ENCODE data around the gene VPS35. TPM values are rescaled to one million over a fixed set of nuclear protein-coding genes. Genes with fewer than 3 reads are reported as not detected.

VPS35 gene
- total and polyA plus RNA-seq, 2 of the 13 experiments (the other 11 are each of a cell fraction or from before 2014, with no cell fraction given), result 30.7 to 136 TPM

GRCh38 chr16:46732561-46732960, 43.6 kb upstream of the VPS35 start:
- no peaks in the 10 kb centered on the region for H3K79me2 ChIP-seq (ENCODE audit: insufficient read depth, low read length)

GRCh38 chr16:46731691-46732555, 42.9 kb upstream of the VPS35 start:
- H3K27ac ChIP-seq (ENCODE audit: extremely low read length, insufficient read depth, low read length), result no peak overlapping the region
- H3K27me3 ChIP-seq (ENCODE audit: control insufficient read depth in 1 of 2, insufficient read depth in 2 of 2, low read length in 2 of 2), result peaks cover 3 to 38% of the 10 kb centered on the region in 2 experiments; a peak in 3 of 5 replicates
- DNase-seq (ENCODE audit: low spot score), result peak; percentile 21
- WGBS (ENCODE audit: low lambda C conversion rate), result 40% methylated on average over 22 of the region's 23 CpGs
- CTCF ChIA-PET (ENCODE audit: low intra/inter-chr PET ratio, low total read pairs), result no interaction called here
- H2AFZ ChIP-seq (ENCODE audit: low read length), result no peak overlapping the region
- no peak overlapping the region for H3K9ac ChIP-seq (ENCODE audit: insufficient read depth, low read depth, low read length)
- no peaks in the 10 kb centered on the region for H3K36me3 ChIP-seq (replicated peaks in 1 of 2; ENCODE audit: control insufficient read depth in 1 of 2, insufficient read depth in 2 of 2, low read length in 2 of 2)
- no peaks in the 10 kb centered on the region for H3K4me1 ChIP-seq (ENCODE audit: insufficient read depth, low read length)
- H4K20me1 ChIP-seq (ENCODE audit: insufficient read depth, low read length), result no peaks in the 10 kb centered on the region
- BruUV-seq (replicated peaks), result no TSS peak
- intact Hi-C loops (cut with micrococcal nuclease; ENCODE audit: unreplicated experiment) (no loop called here), in situ Hi-C loops (cut with HindIII; ENCODE audit: extremely low pct_ligation_motif_present, low pct_unique_long_range_greater_than_20kb) (no loop called here)
- POLR2A ChIA-PET, result no interaction called here
- no peaks in the 10 kb centered on the region for H3K9me3 ChIP-seq (ENCODE audit: low read length)
- H3K79me2 ChIP-seq (ENCODE audit: insufficient read depth, low read length), result no peaks in the 10 kb centered on the region
- H3K4me2 ChIP-seq (ENCODE audit: low read depth, low read length), result 0 out of 2 replicates have a peak overlapping the region, but pooled peaks have one; percentile 11
- FAIRE-seq, result no peak
- no peak overlapping the region; a peak in 1 of 6 replicates for H3K4me3 ChIP-seq (replicated peaks in 1 of 3; ENCODE audit: insufficient read depth in 1 of 3, low read depth in 2 of 3, low read length in 3 of 3)
- ATAC-seq, result peak; percentile 36
- TF ChIP-seq BHLHE40 (IDR thresholded peaks at IDR 0.05; ENCODE audit: low read length) (peak; percentile 63), ZNF230 (CRISPR knock-in tag; IDR thresholded peaks at IDR 0.05) (no peak), GABPA (IDR thresholded peaks at IDR 0.05; ENCODE audit: low read depth, low read length) (no peak), GABPA (CRISPR knock-in tag; IDR thresholded peaks at IDR 0.05; ENCODE audit: low read depth) (no peak), GATA4 (IDR thresholded peaks at IDR 0.05; ENCODE audit: borderline replicate concordance, low read depth) (no peak), HOXA7 (CRISPR knock-in tag; IDR thresholded peaks at IDR 0.05) (no peak), SMARCC2 (IDR thresholded peaks at IDR 0.05) (no peak), JUND (CRISPR knock-in tag; IDR thresholded peaks at IDR 0.05) (no peak), ZBTB25 (CRISPR knock-in tag; IDR thresholded peaks at IDR 0.05) (no peak), ISX (CRISPR knock-in tag; conservative IDR thresholded peaks at IDR 0.05) (no peak), MAX (IDR thresholded peaks at IDR 0.05) (0 out of 2 replicates have a peak, but pooled peaks have one; percentile 21), HCFC1 (IDR thresholded peaks at IDR 0.05; ENCODE audit: low read depth, low read length) (no peak), TFDP1 (CRISPR knock-in tag; IDR thresholded peaks at IDR 0.05; ENCODE audit: borderline replicate concordance) (peak; percentile 41; the same call in 1 of the 2 replicates), ELF3 (CRISPR knock-in tag; IDR thresholded peaks at IDR 0.05) (no peak), PLRG1 (conservative IDR thresholded peaks at IDR 0.05) (no peak), REL (CRISPR knock-in tag; conservative IDR thresholded peaks at IDR 0.05) (no peak)

More at GRCh38 chr16:46732561-46732960, 43.6 kb upstream of the VPS35 start:
- Histone ChIP-seq H3K9ac (ENCODE audit: insufficient read depth, low read depth, low read length) (no peak overlapping the region), H3K4me1 (ENCODE audit: insufficient read depth, low read length) (no peaks in the 10 kb centered on the region), H4K20me1 (ENCODE audit: insufficient read depth, low read length) (no peaks in the 10 kb centered on the region), H3K36me3 (replicated peaks in 1 of 2; ENCODE audit: control insufficient read depth in 1 of 2, insufficient read depth in 2 of 2, low read length in 2 of 2) (no peaks in the 10 kb centered on the region), H3K4me2 (ENCODE audit: low read depth, low read length) (no peak overlapping the region), H3K27me3 (ENCODE audit: control insufficient read depth in 1 of 2, insufficient read depth in 2 of 2, low read length in 2 of 2) (peaks cover 3 to 44% of the 10 kb centered on the region in 2 experiments; a peak in 3 of 5 replicates), H3K4me3 (replicated peaks in 1 of 3; ENCODE audit: insufficient read depth in 1 of 3, low read depth in 2 of 3, low read length in 3 of 3) (no peak overlapping the region; a peak in 1 of 6 replicates), H3K9me3 (ENCODE audit: low read length) (no peaks in the 10 kb centered on the region), H3K27ac (ENCODE audit: extremely low read length, insufficient read depth, low read length) (no peak overlapping the region), H2AFZ (ENCODE audit: low read length) (no peak overlapping the region)
- no peak; the same call in 2 of the 3 replicates for ATAC-seq
- no peak for FAIRE-seq
- ChIA-PET POLR2A (no interaction called here), CTCF (ENCODE audit: low intra/inter-chr PET ratio, low total read pairs) (no interaction called here)
- TF ChIP-seq ZNF720 (CRISPR knock-in tag; IDR thresholded peaks at IDR 0.05), result no peak
- no peak for TF ChIP-seq ZIK1 (CRISPR knock-in tag; IDR thresholded peaks at IDR 0.05; ENCODE audit: borderline replicate concordance, low read depth)
- 0 out of 2 replicates have a peak, but pooled peaks have one; percentile 17 for TF ChIP-seq HCFC1 (IDR thresholded peaks at IDR 0.05; ENCODE audit: low read depth, low read length)
- DNase-seq (ENCODE audit: low spot score), result no peak
- WGBS (ENCODE audit: low lambda C conversion rate), result 36% methylated on average over 3 of the region's 4 CpGs
- in situ Hi-C loops (cut with HindIII; ENCODE audit: extremely low pct_ligation_motif_present, low pct_unique_long_range_greater_than_20kb) (no loop called here), intact Hi-C loops (cut with micrococcal nuclease; ENCODE audit: unreplicated experiment) (no loop called here)
- no TSS peak for BruUV-seq (replicated peaks)
